Liver (tissue), 9 donors: Measurements from ENCODE around the gene NOC2L. TPM values are rescaled to one million over a fixed set of nuclear protein-coding genes. Genes with fewer than 3 reads are reported as not detected.

Source experiments
- DNase-seq: peaks from one replicate; pipeline ENCODE4 v3.0.0-alpha.2; 2017; ENCODE audit warnings: low spot score
- H3K27ac ChIP-seq, 2 donors: one replicate each; pipeline ENCODE4 v1.7.0; 2013; ENCODE audit warnings: inconsistent platforms in 2 of 2, low read length in 2 of 2, control low read depth in 1 of 2, low read depth in 1 of 2, mild to moderate bottlenecking in 1 of 2
- H3K27me3 ChIP-seq, 4 donors: one replicate each; pipeline versions ENCODE4 v1.6.1 to v1.7.0; 2013; ENCODE audit warnings: low read length in 3 of 4, inconsistent platforms in 1 of 4, mild to moderate bottlenecking in 1 of 4, moderate library complexity in 1 of 4; ENCODE audit not compliant: control insufficient read depth in 4 of 4, insufficient read depth in 4 of 4
- H3K36me3 ChIP-seq, 4 donors: one replicate each; pipeline versions ENCODE4 v1.6.1 to v1.7.0; 2013; ENCODE audit warnings: low read length in 3 of 4, mild to moderate bottlenecking in 3 of 4, low read depth in 1 of 4, moderate library complexity in 1 of 4; ENCODE audit not compliant: control insufficient read depth in 4 of 4, insufficient read depth in 3 of 4
- H3K4me1 ChIP-seq, 4 donors: one replicate each; pipeline versions ENCODE4 v1.6.1 to v1.7.0; 2013; ENCODE audit warnings: low read length in 3 of 4, mild to moderate bottlenecking in 3 of 4, moderate library complexity in 1 of 4; ENCODE audit not compliant: control insufficient read depth in 4 of 4, insufficient read depth in 4 of 4
- H3K4me3 ChIP-seq, 3 donors: one replicate each; pipeline versions ENCODE4 v1.6.1 to v1.7.0; 2013; ENCODE audit warnings: low read length in 3 of 3, control low read depth in 1 of 3, low read depth in 1 of 3, mild to moderate bottlenecking in 1 of 3
- H3K9ac ChIP-seq, 2 donors: one replicate each; pipeline ENCODE4 v1.7.0; 2013; ENCODE audit warnings: low read length in 2 of 2, mild to moderate bottlenecking in 2 of 2, moderate library complexity in 2 of 2, control low read depth in 1 of 2, low read depth in 1 of 2
- H3K9me3 ChIP-seq, 4 donors: one replicate each; pipeline versions ENCODE4 v1.6.1 to v1.7.0; 2013; ENCODE audit warnings: low read length in 3 of 4; ENCODE audit not compliant: control insufficient read depth in 4 of 4
- ATF3 ChIP-seq: IDR thresholded peaks from 2 replicates; pipeline ENCODE4 v1.6.1; 2016; ENCODE audit warnings: antibody characterized with exemption
- EGR1 ChIP-seq, 2 donors: IDR thresholded peaks; 2 replicates each; pipeline ENCODE4 v1.6.1; 2016 to 2018; ENCODE audit warnings: antibody characterized with exemption in 2 of 2, low read depth in 2 of 2
- FOXA2 ChIP-seq: IDR thresholded peaks from 2 replicates; pipeline ENCODE4 v1.6.1; 2016; ENCODE audit warnings: antibody characterized with exemption
- GABPA ChIP-seq, 2 donors: IDR thresholded peaks in 1 of 2; conservative IDR thresholded peaks in 1 of 2; 2 replicates each; pipeline ENCODE4 v1.6.1; 2016; ENCODE audit warnings: antibody characterized with exemption in 2 of 2, mild to moderate bottlenecking in 1 of 2, moderate library complexity in 1 of 2
- HNF4A ChIP-seq, 2 donors: conservative IDR thresholded peaks; 2 replicates each; pipeline ENCODE4 v1.6.1; 2016; ENCODE audit warnings: antibody characterized with exemption in 2 of 2, mild to moderate bottlenecking in 2 of 2
- HNF4G ChIP-seq: IDR thresholded peaks from 2 replicates; pipeline ENCODE4 v1.6.1; 2016; ENCODE audit warnings: antibody characterized with exemption
- JUND ChIP-seq, 2 donors: IDR thresholded peaks; 2 replicates each; pipeline ENCODE4 v1.6.1; 2016; ENCODE audit warnings: antibody characterized with exemption in 2 of 2
- NR2F2 ChIP-seq: IDR thresholded peaks from 2 replicates; pipeline ENCODE4 v1.6.1; 2016; ENCODE audit warnings: antibody characterized with exemption
- RAD21 ChIP-seq, 2 donors: IDR thresholded peaks; 2 replicates each; pipeline ENCODE4 v1.6.1; 2016; ENCODE audit warnings: antibody characterized with exemption in 2 of 2, mild to moderate bottlenecking in 2 of 2
- RXRA ChIP-seq, 2 donors: IDR thresholded peaks; 2 replicates each; pipeline ENCODE4 v1.6.1; 2017 to 2018; ENCODE audit warnings: antibody characterized with exemption in 2 of 2, mild to moderate bottlenecking in 1 of 2
- SP1 ChIP-seq: IDR thresholded peaks from 2 replicates; pipeline ENCODE4 v1.6.1; 2018; ENCODE audit warnings: antibody characterized with exemption, mild to moderate bottlenecking
- TAF1 ChIP-seq: conservative IDR thresholded peaks from 2 replicates; pipeline ENCODE4 v1.6.1; 2016; ENCODE audit warnings: antibody characterized with exemption, mild to moderate bottlenecking
- YY1 ChIP-seq: IDR thresholded peaks from 2 replicates; pipeline ENCODE4 v1.6.1; 2016; ENCODE audit warnings: antibody characterized with exemption, mild to moderate bottlenecking
- ZBTB33 ChIP-seq: IDR thresholded peaks from 2 replicates; pipeline ENCODE4 v1.6.1; 2016; ENCODE audit warnings: antibody characterized with exemption
- WGBS: extraction: QIAGEN DNeasy Blood & Tissue Kit; methylation state at CpG from one replicate; pipeline ENCODE4 v1.1.7; 2013; 5-methylcytosine and 5-hydroxymethylcytosine counted together
- polyA plus RNA-seq, 2 donors: library from polyadenylated mRNA; stranded (reverse) in 1 of 2; unstranded in 1 of 2; fragments of 200-250 nt in 1 of 2; fragments of >200 nt in 1 of 2; fragmentation: Nextera tagmentation in 1 of 2; extraction: Ambion mirVana in 1 of 2; gene quantifications; one replicate each; pipeline versions ENCODE4 v1.2.1 to v1.2.3, GENCODE V29; 2013 to 2015
- total RNA-seq, 2 donors: library from RNA; depleted of rRNA; stranded (reverse); fragments of >200 nt; gene quantifications; one replicate each; pipeline ENCODE4 v1.2.3, GENCODE V29; 2014
- TF ChIP-seq, protein P1 (sequence below): IDR thresholded peaks from 2 replicates; pipeline ENCODE4 v1.6.1; 2016; ENCODE audit warnings: antibody characterized with exemption
- TF ChIP-seq, protein P2 (sequence below): fragments of 150-350 bp; IDR thresholded peaks from 2 replicates; pipeline ENCODE4 v1.5.1; 2017; ENCODE audit warnings: improper control_type of control experiment, low read depth, low read length; ENCODE audit not compliant: missing input control
- donor health status: healthy.
- donor health status: healthy.
- donor health status: healthy.
- donor health status: healthy.
- donor health status: healthy.

The NOC2L gene
- total and polyA plus RNA-seq, 4 donors = 17.1 to 34.5 (median 30.0) TPM

DNA sequence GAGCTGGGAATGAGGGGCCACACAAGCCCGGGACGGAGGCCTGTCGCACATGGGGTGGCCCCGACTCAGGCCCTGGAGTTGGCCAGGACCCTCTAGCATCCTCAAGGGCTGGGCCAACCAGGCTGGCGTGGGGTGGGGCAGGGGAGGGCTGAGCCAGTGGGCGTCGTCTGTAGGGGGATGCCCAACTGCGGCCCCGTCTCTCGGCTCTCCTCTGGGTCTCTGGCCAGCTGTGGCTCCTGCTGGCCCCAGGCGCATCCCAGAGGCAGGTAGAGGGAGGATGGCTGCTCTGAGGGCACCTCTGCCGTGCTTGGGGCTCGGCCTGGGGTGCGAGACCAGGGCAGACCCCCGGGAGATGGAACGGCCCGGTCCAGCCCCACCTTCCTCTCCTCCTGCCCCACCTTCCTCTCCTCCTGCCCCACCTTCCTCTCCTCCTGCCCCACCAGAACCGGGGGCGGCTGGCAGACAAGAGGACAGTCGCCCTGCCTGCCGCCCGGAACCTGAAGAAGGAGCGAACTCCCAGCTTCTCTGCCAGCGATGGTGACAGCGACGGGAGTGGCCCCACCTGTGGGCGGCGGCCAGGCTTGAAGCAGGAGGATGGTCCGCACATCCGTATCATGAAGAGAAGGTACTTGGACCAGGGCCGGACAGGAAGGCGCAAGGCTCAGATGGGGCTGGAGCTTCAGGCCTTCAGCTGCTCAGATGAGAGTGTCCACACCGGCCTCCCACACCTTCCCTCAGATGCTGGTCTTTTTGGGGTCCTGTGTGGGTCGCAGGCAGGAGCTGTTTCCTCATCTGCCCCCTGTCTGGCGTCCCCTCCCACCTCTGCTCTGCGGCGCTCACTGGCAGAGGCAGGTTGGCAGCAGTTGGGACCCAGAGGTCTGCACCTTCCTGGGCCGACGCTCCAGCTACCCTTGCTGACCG lies 29.1 kb downstream of the NOC2L start:
- no peak for TF ChIP-seq YY1
- TF ChIP-seq TAF1 = no peak
- H3K27ac ChIP-seq = no peak overlapping the region
- no peak overlapping the region for H3K4me3 ChIP-seq
- peaks cover 2 to 23% (median 6%) of the 10 kb centered on the region in 4 donors for H3K4me1 ChIP-seq
- no peak overlapping the region for H3K9ac ChIP-seq
- H3K9me3 ChIP-seq = no peaks in the 10 kb centered on the region
- H3K36me3 ChIP-seq = no peaks in the 10 kb centered on the region
- 87% methylated on average over 40 of the region's 40 CpGs for WGBS
- peaks cover 0 to 4% (median 2%) of the 10 kb centered on the region in 4 donors for H3K27me3 ChIP-seq
- DNase-seq = no peak

DNA sequence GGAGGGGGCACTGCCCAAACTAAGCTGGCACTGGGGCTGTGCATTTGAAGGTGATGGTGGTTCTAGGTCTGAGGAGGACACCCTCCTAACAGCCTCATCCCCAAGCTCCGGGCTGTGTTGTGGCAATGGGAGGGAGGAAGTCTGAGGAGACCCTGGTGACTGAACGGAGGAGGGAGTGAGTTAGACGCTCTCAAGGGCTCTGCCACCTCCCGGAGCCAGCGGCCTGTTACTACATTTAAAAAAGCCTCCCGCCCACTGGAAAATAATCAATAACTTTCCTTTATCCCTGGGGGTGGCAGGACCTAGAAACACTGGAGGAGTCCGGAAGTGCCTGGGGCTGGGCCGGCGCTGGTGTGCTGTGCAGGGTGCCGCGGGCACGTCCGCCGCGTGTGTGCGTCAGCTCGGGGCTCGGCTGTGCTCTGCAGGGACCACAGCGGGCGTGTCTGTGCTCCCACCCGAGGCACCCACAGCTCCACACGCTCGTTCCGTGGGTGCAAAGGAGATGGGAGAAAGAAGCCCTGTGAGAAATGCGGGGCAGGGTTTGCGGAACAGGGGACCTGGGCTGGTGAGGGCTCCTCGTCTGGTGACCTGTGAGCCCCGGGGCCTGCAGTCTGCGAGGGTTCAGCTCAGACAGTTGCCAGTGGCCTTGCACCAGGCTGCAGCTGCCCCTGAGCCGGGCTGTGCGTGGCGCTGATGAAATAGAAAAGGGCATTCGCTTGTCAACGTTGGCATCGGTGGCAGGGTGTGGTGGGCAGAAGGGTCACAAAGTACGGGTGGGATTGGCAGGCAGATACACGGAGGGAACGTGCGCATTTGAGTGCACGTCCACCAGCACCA lies 30.0 kb downstream of the NOC2L start:
- H3K4me1 ChIP-seq = peaks cover 5 to 31% (median 13%) of the 10 kb centered on the region in 4 donors
- H3K36me3 ChIP-seq = no peaks in the 10 kb centered on the region
- H3K9ac ChIP-seq = no peak overlapping the region
- 73% methylated on average over 40 of the region's 40 CpGs for WGBS
- no peak overlapping the region for H3K27ac ChIP-seq
- H3K27me3 ChIP-seq = peaks cover 0 to 3% (median 1%) of the 10 kb centered on the region in 4 donors
- TF ChIP-seq ZBTB33 (no peak), HNF4A (conservative IDR thresholded peaks at IDR 0.05) (no peak), JUND (IDR thresholded peaks at IDR 0.05) (no peak), HNF4G (no peak), ATF3 (no peak), EGR1 (IDR thresholded peaks at IDR 0.05; ENCODE audit: low read depth in 2 of 2) (no peak), YY1 (no peak), FOXA2 (no peak), SP1 (no peak), GABPA (IDR thresholded peaks at IDR 0.05 in 1 of 2, conservative IDR thresholded peaks at IDR 0.05 in 1 of 2) (no peak), TAF1 (no peak), RAD21 (IDR thresholded peaks at IDR 0.05) (no peak), NR2F2 (no peak), RXRA (IDR thresholded peaks at IDR 0.05) (no peak)
- TF ChIP-seq, protein P1, sequence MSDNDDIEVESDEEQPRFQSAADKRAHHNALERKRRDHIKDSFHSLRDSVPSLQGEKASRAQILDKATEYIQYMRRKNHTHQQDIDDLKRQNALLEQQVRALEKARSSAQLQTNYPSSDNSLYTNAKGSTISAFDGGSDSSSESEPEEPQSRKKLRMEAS = no peak
- TF ChIP-seq, protein P2, sequence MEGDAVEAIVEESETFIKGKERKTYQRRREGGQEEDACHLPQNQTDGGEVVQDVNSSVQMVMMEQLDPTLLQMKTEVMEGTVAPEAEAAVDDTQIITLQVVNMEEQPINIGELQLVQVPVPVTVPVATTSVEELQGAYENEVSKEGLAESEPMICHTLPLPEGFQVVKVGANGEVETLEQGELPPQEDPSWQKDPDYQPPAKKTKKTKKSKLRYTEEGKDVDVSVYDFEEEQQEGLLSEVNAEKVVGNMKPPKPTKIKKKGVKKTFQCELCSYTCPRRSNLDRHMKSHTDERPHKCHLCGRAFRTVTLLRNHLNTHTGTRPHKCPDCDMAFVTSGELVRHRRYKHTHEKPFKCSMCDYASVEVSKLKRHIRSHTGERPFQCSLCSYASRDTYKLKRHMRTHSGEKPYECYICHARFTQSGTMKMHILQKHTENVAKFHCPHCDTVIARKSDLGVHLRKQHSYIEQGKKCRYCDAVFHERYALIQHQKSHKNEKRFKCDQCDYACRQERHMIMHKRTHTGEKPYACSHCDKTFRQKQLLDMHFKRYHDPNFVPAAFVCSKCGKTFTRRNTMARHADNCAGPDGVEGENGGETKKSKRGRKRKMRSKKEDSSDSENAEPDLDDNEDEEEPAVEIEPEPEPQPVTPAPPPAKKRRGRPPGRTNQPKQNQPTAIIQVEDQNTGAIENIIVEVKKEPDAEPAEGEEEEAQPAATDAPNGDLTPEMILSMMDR = no peak
- no peak for DNase-seq
- H3K4me3 ChIP-seq = no peak overlapping the region
- no peaks in the 10 kb centered on the region for H3K9me3 ChIP-seq
